HEK293T (cell line): ENCODE measurements around the gene CBL.

Experiments used
- CTCF ChIA-PET: fragments of 350-600 bp; formaldehyde crosslinking; extraction: SDS; loops from one replicate; lab custom pipeline; 2021; ENCODE audit warnings: antibody characterized with exemption, inconsistent platforms; lab: Yijun Ruan, JAX
- POLR2A ChIA-PET: fragments of 350-600 bp; formaldehyde crosslinking; extraction: SDS; loops from one replicate; lab custom pipeline; 2020; ENCODE audit warnings: antibody characterized with exemption, inconsistent platforms; lab: Yijun Ruan, JAX
- DNase-seq: peaks from one replicate; pipeline ENCODE4 v3.0.0; 2012; ENCODE audit warnings: mixed read lengths; ENCODE audit errors: extremely low spot score
- ARNT ChIP-seq: fragments of 450-650 bp; IDR thresholded peaks from 2 replicates; pipeline ENCODE4 v1.6.1; 2017; ENCODE audit warnings: mild to moderate bottlenecking
- BHLHE40 ChIP-seq: fragments of 450-650 bp; IDR thresholded peaks from 2 replicates; pipeline ENCODE4 v1.6.1; 2016; ENCODE audit warnings: mild to moderate bottlenecking, moderate library complexity, borderline replicate concordance
- CTBP1 ChIP-seq: fragments of 450-650 bp; IDR thresholded peaks from 2 replicates; pipeline ENCODE4 v1.6.1; 2016; ENCODE audit warnings: borderline replicate concordance
- ELF4 ChIP-seq: fragments of 450-650 bp; IDR thresholded peaks from 2 replicates; pipeline ENCODE4 v1.6.1; 2017; ENCODE audit warnings: antibody characterized with exemption
- FOXA1 ChIP-seq: fragments of 450-650 bp; IDR thresholded peaks from 2 replicates; pipeline ENCODE4 v1.6.1; 2016; ENCODE audit warnings: mild to moderate bottlenecking
- FOXK2 ChIP-seq: fragments of 450-650 bp; IDR thresholded peaks from 2 replicates; pipeline ENCODE4 v1.6.1; 2016; ENCODE audit warnings: mild to moderate bottlenecking
- FOXM1 ChIP-seq: fragments of 450-650 bp; IDR thresholded peaks from 2 replicates; pipeline ENCODE4 v1.6.1; 2017; ENCODE audit warnings: mild to moderate bottlenecking, borderline replicate concordance
- HDGF ChIP-seq: fragments of 450-650 bp; IDR thresholded peaks from 2 replicates; pipeline ENCODE4 v1.6.1; 2017; ENCODE audit warnings: antibody characterized with exemption, borderline replicate concordance
- L3MBTL2 ChIP-seq: fragments of 450-650 bp; conservative IDR thresholded peaks from 2 replicates; pipeline ENCODE4 v1.6.1; 2016; ENCODE audit warnings: mild to moderate bottlenecking
- LEF1 ChIP-seq: fragments of 450-650 bp; IDR thresholded peaks from 2 replicates; pipeline ENCODE4 v1.6.1; 2017; ENCODE audit warnings: mild to moderate bottlenecking, borderline replicate concordance
- NFRKB ChIP-seq: fragments of 450-650 bp; IDR thresholded peaks from 2 replicates; pipeline ENCODE4 v1.6.1; 2016; ENCODE audit warnings: mild to moderate bottlenecking, moderate library complexity
- PKNOX1 ChIP-seq: fragments of 450-650 bp; IDR thresholded peaks from 2 replicates; pipeline ENCODE4 v1.6.1; 2016
- SP1 ChIP-seq: fragments of 450-650 bp; IDR thresholded peaks from 2 replicates; pipeline ENCODE4 v1.6.1; 2017
- SUZ12 ChIP-seq: fragments of 450-650 bp; IDR thresholded peaks from 2 replicates; pipeline ENCODE4 v1.6.1; 2016; ENCODE audit warnings: mild to moderate bottlenecking
- TARDBP ChIP-seq: fragments of 450-650 bp; IDR thresholded peaks from 2 replicates; pipeline ENCODE4 v1.6.1; 2016
- ZNF384 ChIP-seq: fragments of 450-650 bp; IDR thresholded peaks from 2 replicates; pipeline ENCODE4 v1.6.1; 2016

CBL gene

GRCh38 chr11:119266517-119267255, 60.5 kb downstream of the CBL start:
- DNase-seq: no peak
- CTCF ChIA-PET: interaction anchor here (0.6 kb wide), 1 partner anchor 125 kb away, joined by 4 read pairs; no protein-coding TSS in a partner anchor
- no peak for TF ChIP-seq SUZ12
- POLR2A ChIA-PET: no interaction called here

- CTCF ChIA-PET: interaction anchor here (0.9 kb wide), 1 partner anchor 72 kb away, joined by 3 read pairs; no protein-coding TSS in a partner anchor
Observed at GRCh38 chr11:119267645-119268044, 61.5 kb downstream of the CBL start.

GRCh38 chr11:119273721-119274120, 67.6 kb downstream of the CBL start:
- no peak for DNase-seq
- CTCF ChIA-PET: interaction anchor here (0.7 kb wide), 1 partner anchor 201 kb away, joined by 3 read pairs; no protein-coding TSS in a partner anchor
- POLR2A ChIA-PET: no interaction called here
- TF ChIP-seq FOXK2: no peak
- no peak for TF ChIP-seq TARDBP
- no peak for TF ChIP-seq FOXA1
- no peak for TF ChIP-seq L3MBTL2
- no peak for TF ChIP-seq FOXM1
- no peak for TF ChIP-seq NFRKB
- no peak for TF ChIP-seq HDGF
- TF ChIP-seq SP1: no peak
- TF ChIP-seq BHLHE40: no peak

More at GRCh38 chr11:119267645-119268044, 61.5 kb downstream of the CBL start:
- POLR2A ChIA-PET: interaction anchor here (0.7 kb wide), 1 partner anchor 49 kb away, joined by 3 read pairs; the partner anchor contains the start of gene MCAM
- no peak for TF ChIP-seq SP1
- no peak for TF ChIP-seq CTBP1
- TF ChIP-seq FOXM1: no peak
- TF ChIP-seq BHLHE40: no peak
- no peak for TF ChIP-seq TARDBP
- no peak for TF ChIP-seq FOXK2
- TF ChIP-seq FOXA1: no peak
- no peak for TF ChIP-seq LEF1
- no peak for TF ChIP-seq HDGF
- TF ChIP-seq ARNT: no peak
- no peak for DNase-seq

GRCh38 chr11:119277660-119278059, 71.5 kb downstream of the CBL start:
- DNase-seq: no peak
- TF ChIP-seq SUZ12 (no peak), CTBP1 (no peak), L3MBTL2 (no peak), ARNT (no peak), FOXA1 (no peak), ZNF384 (no peak), FOXK2 (no peak), ELF4 (no peak), FOXM1 (no peak), SP1 (no peak), LEF1 (no peak)
- ChIA-PET POLR2A (no interaction called here), CTCF (no interaction called here)

- ChIA-PET POLR2A (interaction anchor here (1.2 kb wide), 1 partner anchor 187 kb away, joined by 6 read pairs; a partner anchor contains a TSS), CTCF (interaction anchor here (0.6 to 1.2 kb wide), 2 partner anchors 13 to 413 kb away, joined by 3 to 4 read pairs; no protein-coding TSS in a partner anchor)
- DNase-seq: no peak
- TF ChIP-seq ZNF384 (no peak), FOXA1 (no peak), TARDBP (no peak), PKNOX1 (no peak), CTBP1 (no peak), ELF4 (no peak), LEF1 (no peak), L3MBTL2 (no peak), HDGF (no peak)
Observed at GRCh38 chr11:119282495-119282894, 76.4 kb downstream of the CBL start.

GRCh38 chr11:119284344-119285157, 78.4 kb downstream of the CBL start:
- DNase-seq: peak; percentile 36
- POLR2A ChIA-PET: interaction anchor here (0.5 kb wide), 1 partner anchor 79 kb away, joined by 4 read pairs; the partner anchor contains the start of gene CBL
- TF ChIP-seq FOXK2 (no peak), HDGF (no peak), ELF4 (no peak), L3MBTL2 (no peak), LEF1 (no peak), ZNF384 (no peak), SUZ12 (no peak), PKNOX1 (no peak)
- CTCF ChIA-PET: interaction anchor here (1.0 to 1.4 kb wide), 3 partner anchors 13 to 533 kb away, joined by 3 to 6 read pairs (median 3); no protein-coding TSS in a partner anchor

- ChIA-PET CTCF (no interaction called here), POLR2A (no interaction called here)
- DNase-seq: no peak
- TF ChIP-seq L3MBTL2 (no peak), FOXK2 (no peak), SP1 (no peak), PKNOX1 (no peak), BHLHE40 (no peak), HDGF (no peak), ARNT (no peak), SUZ12 (no peak), CTBP1 (no peak), ELF4 (no peak), FOXA1 (no peak)
Observed at GRCh38 chr11:119285431-119285830, 79.3 kb downstream of the CBL start.
